ENCODE results near the gene USP34. TPM values are rescaled to one million over a fixed set of nuclear protein-coding genes. Genes with fewer than 3 reads are reported as not detected.
A peak's percentile ranks its signal among the peaks of the same experiment; 100 is the strongest.
"Not testable (repeated sequence)": the region's sequence is repeated elsewhere in the genome, so short reads cannot be mapped to it uniquely, and the experiment has no call there.

The USP34 gene
- total RNA-seq, 1 experiment from 2014 or later = 89.4 TPM

- CTCF ChIA-PET = no interaction called here
- Mint-ChIP-seq H3K27me3 (ENCODE audit: unreplicated experiment) (no peaks in the 10 kb centered on the region), H3K4me3 (ENCODE audit: low read depth, unreplicated experiment) (no peak overlapping the region), H3K36me3 (ENCODE audit: insufficient read depth, unreplicated experiment) (peaks cover 75% of the 10 kb centered on the region), H3K4me1 (ENCODE audit: low read depth, unreplicated experiment) (no peaks in the 10 kb centered on the region), H3K9me3 (ENCODE audit: low read depth, unreplicated experiment) (no peaks in the 10 kb centered on the region), H3K27ac (ENCODE audit: unreplicated experiment) (no peak overlapping the region)
- TSS peak; percentile 63 for BruUV-seq (replicated peaks)
- TF ChIP-seq CTCF (IDR thresholded peaks at IDR 0.05; ENCODE audit: unreplicated experiment) = no peak
- no peak for DNase-seq
- intact Hi-C loops (cut with micrococcal nuclease; ENCODE audit: unreplicated experiment) = no loop called here
Measured at GRCh38 chr2:61492476-61492875, 21.6 kb upstream of the USP34 start.

- Mint-ChIP-seq H3K27me3 (ENCODE audit: unreplicated experiment) (no peaks in the 10 kb centered on the region), H3K4me3 (ENCODE audit: low read depth, unreplicated experiment) (no peak overlapping the region), H3K36me3 (ENCODE audit: insufficient read depth, unreplicated experiment) (peaks cover 74% of the 10 kb centered on the region), H3K4me1 (ENCODE audit: low read depth, unreplicated experiment) (no peaks in the 10 kb centered on the region), H3K27ac (ENCODE audit: unreplicated experiment) (no peak overlapping the region), H3K9me3 (ENCODE audit: low read depth, unreplicated experiment) (no peaks in the 10 kb centered on the region)
- CTCF ChIA-PET = no interaction called here
- no TSS peak for BruUV-seq (replicated peaks)
- intact Hi-C loops (cut with micrococcal nuclease; ENCODE audit: unreplicated experiment) = no loop called here
- DNase-seq = no peak
- TF ChIP-seq CTCF (IDR thresholded peaks at IDR 0.05; ENCODE audit: unreplicated experiment) = no peak
Measured at GRCh38 chr2:61485281-61485680, 14.4 kb upstream of the USP34 start.

DNA sequence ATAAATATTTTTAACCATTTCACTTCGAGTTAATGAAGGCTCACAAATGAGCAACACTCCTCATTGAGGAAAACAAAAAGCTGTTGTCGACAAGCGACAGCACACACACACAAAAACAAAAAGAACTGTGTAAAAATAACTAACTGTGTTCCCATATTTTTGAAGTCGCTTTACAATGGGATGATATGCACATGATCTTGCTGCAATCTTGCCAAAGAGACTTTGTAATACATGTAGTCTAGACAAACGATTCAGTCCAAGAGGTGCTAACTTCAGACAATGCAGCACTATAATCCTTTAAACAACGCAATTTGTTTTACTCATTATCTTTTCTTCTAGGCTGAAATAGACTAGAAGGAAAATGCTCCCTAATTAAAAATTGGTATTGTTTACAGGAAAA is 7.2 kb upstream of the USP34 start:
- CTCF ChIA-PET = no interaction called here
- Mint-ChIP-seq H3K9me3 (ENCODE audit: low read depth, unreplicated experiment) (no peaks in the 10 kb centered on the region), H3K4me3 (ENCODE audit: low read depth, unreplicated experiment) (no peak overlapping the region), H3K27me3 (ENCODE audit: unreplicated experiment) (no peaks in the 10 kb centered on the region), H3K36me3 (ENCODE audit: insufficient read depth, unreplicated experiment) (peaks cover 64% of the 10 kb centered on the region), H3K27ac (ENCODE audit: unreplicated experiment) (no peak overlapping the region), H3K4me1 (ENCODE audit: low read depth, unreplicated experiment) (no peaks in the 10 kb centered on the region)
- TF ChIP-seq CTCF (IDR thresholded peaks at IDR 0.05; ENCODE audit: unreplicated experiment) = no peak
- TSS peak; percentile 45 for BruUV-seq (replicated peaks)
- DNase-seq = no peak
- intact Hi-C loops (cut with micrococcal nuclease; ENCODE audit: unreplicated experiment) = no loop called here

GRCh38 chr2:61476929-61477589 is 6.2 kb upstream of the USP34 start:
- DNase-seq; H3K4me1 Mint-ChIP-seq (ENCODE audit: low read depth, unreplicated experiment); BruUV-seq (replicated peaks); H3K27me3 Mint-ChIP-seq (ENCODE audit: unreplicated experiment); H3K9me3 Mint-ChIP-seq (ENCODE audit: low read depth, unreplicated experiment); intact Hi-C loops (cut with micrococcal nuclease; ENCODE audit: unreplicated experiment); H3K4me3 Mint-ChIP-seq (ENCODE audit: low read depth, unreplicated experiment): not testable (repeated sequence)
- H3K27ac Mint-ChIP-seq (ENCODE audit: unreplicated experiment) = peak overlapping the region; percentile 85
- peaks cover 57% of the 10 kb centered on the region for H3K36me3 Mint-ChIP-seq (ENCODE audit: insufficient read depth, unreplicated experiment)
- CTCF ChIA-PET = interaction anchor here (0.6 kb wide), 1 partner anchor 31 kb away, joined by 5 read pairs; no protein-coding TSS in a partner anchor
